Mucosa of gallbladder (tissue), 1 donor: Measurements from ENCODE around the gene EHBP1. TPM values are rescaled to one million over a fixed set of nuclear protein-coding genes. Genes with fewer than 3 reads are reported as not detected.
A peak's percentile ranks its signal among the peaks of the same experiment; 100 is the strongest.
"Not testable (repeated sequence)": the region's sequence is repeated elsewhere in the genome, so short reads cannot be mapped to it uniquely, and the experiment has no call there.

Experiments used
- DNase-seq: peaks from one replicate; pipeline ENCODE4 v3.0.0-alpha.2; 2020; ENCODE audit warnings: low spot score
- total RNA-seq: library from RNA; stranded (reverse); gene quantifications from one replicate; pipeline ENCODE4 v1.2.1, GENCODE V29; 2021
- donor health status: DM: no; HTN: no; CAD: no.

EHBP1 gene
- total RNA-seq, 1 donor from 2014 or later = 101 TPM

- no peak for DNase-seq
Observed at GRCh38 chr2:63018439-63018838, 312.9 kb downstream of the EHBP1 start.

DNA sequence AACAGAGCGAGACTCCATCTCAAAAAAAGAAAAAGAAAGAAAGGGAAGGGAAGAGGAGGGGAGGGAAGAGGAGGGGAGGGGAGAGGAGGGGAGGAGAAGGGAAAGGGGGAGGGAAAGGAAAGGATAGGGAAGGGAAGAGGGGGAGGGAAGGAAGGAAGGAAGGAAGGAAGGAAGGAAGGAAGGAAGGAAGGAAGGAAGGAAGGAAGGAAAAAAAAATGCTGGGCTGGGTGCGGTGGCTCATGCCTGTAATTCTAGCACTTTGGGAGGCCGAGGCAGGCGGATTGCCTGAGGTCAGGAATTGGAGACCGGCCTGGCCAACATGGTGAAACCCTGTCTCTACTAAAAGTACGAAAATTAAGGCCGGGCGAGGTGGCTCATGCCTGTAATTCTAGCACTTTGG, 314.2 kb downstream of the EHBP1 start:
- DNase-seq = not testable (repeated sequence)

GRCh38 chr2:63023444-63023843, 317.9 kb downstream of the EHBP1 start:
- DNase-seq = no peak

DNA sequence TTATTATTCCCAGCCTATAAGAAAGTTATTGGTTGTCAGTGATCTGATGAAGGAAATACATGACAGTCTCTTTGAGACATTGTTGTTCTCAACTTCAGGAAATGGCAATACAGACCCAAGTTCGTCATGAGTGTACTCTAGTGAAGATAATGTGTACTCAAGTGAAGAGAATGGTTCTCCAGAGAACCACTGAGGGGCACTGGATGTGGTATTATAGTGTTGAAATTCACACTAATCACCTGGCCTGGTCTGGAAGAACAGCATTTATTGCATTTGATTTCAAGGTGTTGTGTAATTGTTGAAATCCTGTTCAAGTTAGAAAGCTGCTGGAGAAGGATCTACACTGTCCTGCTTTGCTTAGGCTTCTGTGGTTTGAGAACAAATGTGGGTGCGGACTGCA, 321.7 kb downstream of the EHBP1 start:
- DNase-seq = no peak

GRCh38 chr2:63029058-63029457, 323.5 kb downstream of the EHBP1 start:
- no peak for DNase-seq

DNA sequence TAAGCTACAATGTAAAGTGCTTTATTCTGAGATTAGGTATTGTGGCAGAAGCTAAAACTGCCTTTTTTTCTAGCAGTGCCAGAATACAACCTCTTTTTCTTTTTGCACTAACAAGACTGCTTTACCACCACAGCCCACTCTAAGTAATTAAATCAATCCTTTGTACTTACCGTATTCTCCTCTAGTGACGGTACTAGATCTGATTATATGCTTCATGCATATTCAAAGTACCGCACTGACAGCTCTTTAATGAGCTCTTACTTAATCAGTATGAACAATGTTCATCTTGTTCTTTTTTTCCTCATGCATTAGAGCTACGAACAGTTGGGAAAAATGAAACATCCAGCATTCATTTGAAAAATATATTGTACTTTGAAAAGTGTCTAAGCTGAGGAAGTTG, 329.0 kb downstream of the EHBP1 start:
- DNase-seq = no peak

- no peak for DNase-seq
Observed at GRCh38 chr2:63035169-63035568, 329.7 kb downstream of the EHBP1 start.

- DNase-seq = no peak
Observed at GRCh38 chr2:63035660-63036059, 330.1 kb downstream of the EHBP1 start.

DNA sequence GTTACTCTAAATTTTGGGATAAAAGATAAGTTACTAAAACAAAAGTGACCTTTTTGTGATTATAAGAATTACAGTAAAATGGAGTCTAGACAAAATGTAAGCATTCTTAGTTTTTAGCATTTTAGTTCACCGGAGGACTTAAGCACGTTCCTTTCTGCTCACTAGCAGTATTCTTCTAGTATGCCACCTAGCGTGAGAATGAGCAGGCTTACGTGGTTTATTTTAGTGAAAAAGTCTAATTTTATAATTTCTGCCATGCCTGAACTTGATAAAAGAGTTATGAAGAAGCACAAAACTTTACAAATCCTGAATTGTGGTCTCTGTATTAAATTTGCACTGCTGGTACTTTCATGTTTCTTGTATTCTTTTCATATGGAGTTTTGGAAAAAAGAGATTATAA, 332.5 kb downstream of the EHBP1 start:
- DNase-seq = no peak

GRCh38 chr2:63040586-63040985, 335.1 kb downstream of the EHBP1 start:
- no peak for DNase-seq

GRCh38 chr2:63041592-63041991, 336.1 kb downstream of the EHBP1 start:
- DNase-seq = no peak

- DNase-seq = no peak
Observed at GRCh38 chr2:63044362-63045327, 339.1 kb downstream of the EHBP1 start.

GRCh38 chr2:63046552-63046951, 341.0 kb downstream of the EHBP1 start:
- DNase-seq = no peak

- no peak for DNase-seq
Observed at GRCh38 chr2:63046961-63047320, 341.4 kb downstream of the EHBP1 start.

- DNase-seq = no peak
Observed at GRCh38 chr2:63047321-63048279, 342.1 kb downstream of the EHBP1 start.

GRCh38 chr2:63048367-63049171, 343.1 kb downstream of the EHBP1 start:
- DNase-seq = no peak

DNA sequence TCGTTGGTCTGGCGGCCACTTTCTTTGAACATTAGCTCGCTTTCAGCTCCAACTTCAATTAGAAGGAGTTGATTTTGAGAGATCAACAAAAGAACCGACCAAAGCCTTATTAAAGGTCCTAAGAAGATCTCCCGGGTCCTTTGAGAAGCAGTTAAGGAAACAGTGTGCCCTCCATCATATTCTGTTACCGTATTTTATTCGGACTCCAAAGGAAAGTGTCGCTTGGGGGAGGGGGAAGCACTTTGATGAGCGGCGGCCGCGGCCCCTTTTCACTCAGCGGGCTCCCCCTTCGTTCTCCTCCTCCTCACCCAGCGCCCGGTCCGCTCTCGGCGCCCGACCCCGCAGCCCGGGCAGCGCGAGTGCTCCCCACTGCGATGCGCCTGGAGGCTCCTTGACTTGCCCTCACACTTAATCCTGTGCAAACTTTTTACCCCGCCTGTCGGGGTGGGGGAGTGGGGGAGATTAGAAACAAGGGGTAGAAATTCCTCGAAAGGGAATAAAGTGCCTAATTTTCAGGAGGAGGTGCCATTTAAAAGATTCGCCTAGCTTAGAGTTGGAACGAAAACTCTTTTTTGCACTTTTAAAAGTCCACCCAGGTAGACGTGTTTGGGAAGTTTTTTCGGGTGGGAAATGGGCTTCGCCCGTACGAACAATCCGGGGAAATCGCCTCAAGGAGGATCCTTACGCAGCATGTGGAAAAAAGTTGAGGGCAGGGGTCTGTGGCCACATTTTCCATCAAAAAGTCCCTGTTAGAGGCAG, 343.9 kb downstream of the EHBP1 start:
- DNase-seq = no peak

DNA sequence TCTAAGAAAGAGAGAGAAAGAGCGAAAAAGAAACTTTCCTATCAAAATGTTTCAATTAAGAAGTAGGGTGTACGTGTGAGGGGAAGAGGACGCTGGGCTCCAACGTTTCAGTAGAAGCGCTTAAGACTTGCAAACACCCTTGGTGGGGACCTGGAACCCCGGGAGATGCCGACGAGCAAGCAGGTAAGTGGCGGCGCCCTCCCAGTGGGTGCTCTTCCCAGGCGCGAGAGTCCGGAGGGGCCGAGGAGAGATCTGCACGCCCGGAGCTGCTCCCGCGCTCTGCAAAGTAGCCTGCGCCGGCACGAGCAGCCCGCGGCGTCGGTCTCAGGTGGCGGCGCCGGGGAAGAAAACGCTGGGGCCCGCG, 344.4 kb downstream of the EHBP1 start:
- no peak for DNase-seq

DNA sequence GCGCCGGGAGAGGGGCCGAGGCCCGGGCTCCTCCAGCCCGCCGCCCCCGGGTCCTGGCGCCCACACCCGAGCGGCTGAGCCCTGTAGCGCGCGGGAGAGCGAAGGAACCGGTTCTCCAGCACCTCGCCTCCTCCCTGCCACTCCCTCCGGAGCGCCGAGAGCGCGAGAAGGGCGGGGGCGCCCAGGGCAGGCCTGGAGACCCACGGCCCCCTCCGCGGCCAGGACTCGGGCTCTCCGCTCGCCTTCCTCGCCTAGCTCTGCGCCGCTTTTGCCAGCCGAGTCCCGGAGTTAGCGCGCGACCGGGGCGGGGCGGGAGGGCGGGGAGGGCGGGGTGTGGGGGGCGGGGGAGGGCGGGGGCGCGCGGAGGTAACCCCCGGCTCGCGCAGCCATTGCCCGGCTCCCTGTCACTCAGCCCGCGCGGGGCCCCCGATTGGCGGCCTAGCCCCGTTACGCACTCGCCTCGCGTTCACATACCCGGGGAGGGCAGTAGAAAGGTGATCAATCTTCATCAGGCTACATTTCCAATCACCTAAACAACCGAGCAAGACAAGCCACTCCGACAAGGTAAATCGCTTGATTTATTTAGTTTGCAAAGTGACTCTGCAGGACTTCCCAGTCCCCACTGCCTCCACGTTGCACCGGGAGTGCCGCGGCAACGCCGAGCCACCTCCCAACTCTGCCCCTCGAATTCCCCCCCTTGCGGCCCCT, 345.0 kb downstream of the EHBP1 start, which contains the start of gene OTX1:
OTX1 (plus strand) TSS at position 497 of the 708 bp plus-strand sequence. CDS start 2,161 bp downstream, outside the sequence.
- peak; percentile 25 for DNase-seq
